T-helper 2 cell (primary cell): ENCODE results near the gene ZSCAN30.
A peak's percentile ranks its signal among the peaks of the same experiment; 100 is the strongest.

Source experiments
- DNase-seq, 5 experiments: peaks; one replicate each; pipeline versions ENCODE4 v3.0.0 to v3.0.0-alpha.2; 2012 to 2022
- total RNA-seq, 2 donors: gene quantifications; one replicate each; lab custom pipeline; 2026; lab: John Stamatoyannopoulos, UW

Gene ZSCAN30
- total RNA-seq, result 7.5 to 18.2 reads per million in 2 donors

GRCh38 chr18:35290094-35290735 is at the start of gene ZSCAN30:
Gene ZSCAN30 (minus strand): TSS chr18:35290229. CDS start chr18:35264352, 25,877 bp downstream.
- DNase-seq, result peak; percentile 88 to 98 (median 91)

- DNase-seq, result no peak
Measured at GRCh38 chr18:35337286-35337685, 47.3 kb upstream of the ZSCAN30 start.

- DNase-seq, result no peak
Measured at GRCh38 chr18:35335866-35336265, 45.8 kb upstream of the ZSCAN30 start.

GRCh38 chr18:35334821-35335220 is 44.8 kb upstream of the ZSCAN30 start:
- no peak for DNase-seq

- no peak for DNase-seq
Measured at GRCh38 chr18:35334212-35334611, 44.2 kb upstream of the ZSCAN30 start.

DNA sequence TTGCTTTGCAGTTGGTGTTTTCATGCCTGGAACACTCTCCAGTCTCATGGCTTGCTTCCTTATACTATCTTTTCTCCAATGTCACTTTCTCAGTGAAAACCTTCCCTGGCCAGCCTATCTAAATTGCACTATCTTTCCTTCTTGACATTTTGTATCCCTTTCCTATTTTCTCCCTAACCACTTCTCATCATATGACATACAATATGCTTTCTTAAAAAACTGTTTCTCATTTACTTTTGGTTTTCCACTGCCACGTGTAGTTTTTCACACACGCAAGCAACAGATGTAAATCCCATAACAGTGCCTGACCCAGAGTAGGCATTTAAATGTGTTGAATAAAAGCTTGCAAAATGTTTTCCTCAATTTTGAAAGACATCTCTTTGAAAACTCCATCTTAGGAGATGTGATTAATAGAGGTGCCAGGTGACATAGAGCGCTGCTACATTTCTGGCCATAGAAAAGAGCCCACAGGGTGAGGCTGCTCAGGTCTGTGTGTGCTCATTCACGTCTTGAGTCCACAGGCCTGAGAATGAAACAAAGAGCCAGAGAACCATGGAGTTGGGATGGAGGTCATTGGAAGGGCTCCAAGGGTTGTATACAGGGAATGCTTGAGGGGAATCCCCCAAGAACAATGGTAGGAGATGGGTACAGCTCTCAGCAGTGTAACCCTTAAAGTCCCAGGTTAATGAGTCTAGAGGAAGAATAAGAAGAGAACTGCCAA is 41.5 kb upstream of the ZSCAN30 start:
- no peak for DNase-seq

DNA sequence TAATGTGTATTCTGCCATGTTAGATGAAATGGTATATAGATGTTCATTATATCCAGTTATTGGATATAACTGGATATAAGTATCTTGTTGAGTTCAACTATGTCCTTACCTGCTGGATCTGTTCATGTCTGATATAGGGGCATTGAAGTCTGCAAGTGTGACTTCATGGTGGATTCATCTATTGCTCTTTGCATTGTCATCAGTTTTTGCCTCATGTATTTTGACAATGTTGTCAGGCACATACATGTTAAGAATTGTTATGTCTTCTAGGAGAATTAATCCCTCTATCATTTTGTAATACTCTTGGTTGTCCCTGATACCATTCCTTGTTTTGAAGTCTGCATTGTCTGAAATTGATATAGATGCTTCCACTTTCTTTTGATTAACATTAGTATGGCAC is 38.8 kb upstream of the ZSCAN30 start:
- no peak for DNase-seq

- no peak for DNase-seq
Measured at GRCh38 chr18:35326695-35327387, 36.8 kb upstream of the ZSCAN30 start.

DNA sequence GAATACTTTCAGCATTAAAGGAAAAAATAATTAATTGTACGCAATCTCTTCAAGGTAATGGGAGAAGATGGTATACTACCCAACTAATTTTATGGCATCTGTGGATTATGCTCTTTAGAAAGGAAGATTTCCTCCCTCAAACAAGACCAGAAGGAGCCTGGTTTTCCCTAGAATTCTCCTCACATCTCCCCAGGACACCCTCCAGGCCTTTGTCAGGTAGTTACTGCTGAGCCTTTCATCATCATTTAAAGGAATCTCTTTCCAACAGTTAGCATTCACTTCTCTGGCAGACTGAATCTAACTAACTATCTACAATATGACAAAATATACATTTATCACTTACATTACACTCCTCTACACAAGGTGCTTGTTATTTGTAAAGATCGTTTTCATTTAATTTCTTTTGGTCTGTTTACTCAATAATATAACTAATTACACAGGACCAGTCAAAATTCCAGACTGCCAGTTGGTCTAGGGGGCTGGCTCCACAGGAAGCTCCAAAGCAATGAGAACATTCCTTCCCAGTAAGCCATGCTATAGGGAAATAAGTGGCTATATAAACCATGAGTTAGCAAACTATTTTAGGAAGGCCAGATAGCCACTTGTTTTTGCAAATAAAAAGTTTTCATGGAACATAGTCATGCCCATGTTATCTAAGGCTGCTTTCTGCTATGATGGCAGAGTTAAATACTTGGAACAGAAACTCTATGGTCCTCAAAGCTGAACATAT is 35.1 kb upstream of the ZSCAN30 start:
- no peak for DNase-seq

- no peak for DNase-seq
Measured at GRCh38 chr18:35322486-35323458, 32.7 kb upstream of the ZSCAN30 start.

- no peak for DNase-seq
Measured at GRCh38 chr18:35311496-35311895, 21.5 kb upstream of the ZSCAN30 start.

DNA sequence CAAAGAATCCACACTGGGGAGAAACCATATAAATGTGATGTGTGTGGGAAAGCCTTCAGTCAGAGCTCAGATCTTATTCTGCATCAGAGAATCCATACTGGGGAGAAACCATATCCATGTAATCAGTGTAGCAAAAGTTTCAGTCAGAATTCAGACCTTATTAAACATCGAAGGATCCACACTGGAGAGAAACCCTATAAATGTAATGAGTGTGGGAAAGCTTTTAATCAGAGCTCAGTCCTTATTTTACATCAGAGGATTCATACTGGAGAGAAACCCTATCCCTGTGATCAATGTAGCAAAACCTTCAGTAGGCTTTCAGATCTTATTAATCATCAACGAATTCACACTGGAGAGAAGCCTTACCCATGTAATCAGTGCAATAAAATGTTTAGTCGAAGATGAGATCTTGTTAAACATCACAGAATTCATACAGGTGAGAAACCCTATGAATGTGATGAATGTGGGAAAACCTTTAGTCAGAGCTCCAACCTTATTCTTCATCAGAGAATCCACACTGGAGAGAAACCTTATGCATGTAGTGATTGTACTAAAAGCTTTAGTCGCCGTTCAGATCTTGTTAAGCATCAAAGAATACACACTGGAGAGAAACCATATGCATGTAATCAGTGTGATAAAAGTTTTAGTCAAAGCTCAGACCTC is 16.7 kb upstream of the ZSCAN30 start:
- no peak for DNase-seq

DNA sequence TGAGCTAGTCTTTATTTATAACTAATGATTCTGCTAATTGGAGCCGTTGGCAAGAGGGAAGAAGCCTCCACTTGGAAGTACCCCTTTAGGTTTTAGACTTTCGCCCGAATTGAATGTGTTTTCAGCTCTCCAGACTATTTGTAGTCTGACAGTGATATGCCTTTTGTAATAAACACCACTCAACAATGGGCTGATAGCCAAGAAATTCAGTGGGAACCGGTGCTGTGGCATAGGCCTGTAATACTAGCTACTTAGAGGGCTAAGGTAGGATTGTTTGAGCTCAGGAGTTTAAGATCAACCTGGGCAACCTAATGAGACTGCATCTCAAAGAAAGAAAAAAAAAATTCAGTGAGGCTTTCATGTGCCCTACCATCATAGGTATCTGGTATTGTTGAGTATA is 13.6 kb upstream of the ZSCAN30 start:
- no peak for DNase-seq

DNA sequence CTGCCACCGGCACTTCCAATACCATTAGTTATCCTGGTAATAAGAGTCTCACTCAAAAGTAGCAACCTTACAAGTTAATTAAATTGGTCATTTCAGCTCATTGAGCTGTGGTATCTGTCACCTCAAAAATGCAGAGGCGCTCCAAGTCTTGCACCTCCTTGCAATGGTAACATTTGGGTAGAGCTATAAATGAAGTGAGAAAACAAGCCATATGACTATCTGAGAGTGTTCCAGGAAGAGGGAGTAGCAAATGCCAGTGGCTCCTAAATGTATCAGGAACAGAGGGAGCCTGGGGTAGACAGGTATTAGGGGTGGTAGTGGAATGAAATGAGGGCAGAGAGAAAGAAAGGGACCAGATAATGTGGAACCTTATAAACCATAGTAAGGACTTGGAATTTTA is 6.0 kb upstream of the ZSCAN30 start:
- DNase-seq, result no peak

- no peak for DNase-seq
Measured at GRCh38 chr18:35291166-35291565, 1.1 kb upstream of the ZSCAN30 start.

DNA sequence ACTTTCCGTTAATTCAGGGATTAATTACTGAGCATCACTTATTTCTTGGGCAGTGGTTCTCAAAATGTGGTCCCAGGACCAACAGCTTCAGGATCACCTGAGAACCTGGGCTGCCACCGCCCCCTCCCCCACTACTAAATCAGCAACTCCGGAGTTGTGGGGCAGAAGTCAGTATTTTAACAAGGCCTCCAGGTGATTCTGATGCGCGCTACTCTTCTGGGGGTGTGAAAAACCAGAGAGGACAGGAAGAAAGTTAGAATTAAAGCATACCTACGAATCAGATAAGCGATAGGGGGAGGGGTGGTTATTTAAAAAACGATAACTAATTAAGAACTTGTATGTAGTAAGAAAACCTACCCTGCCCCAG is 319 bp downstream of the ZSCAN30 start:
- DNase-seq, result peak in 1 of 5 experiments; percentile 14

DNA sequence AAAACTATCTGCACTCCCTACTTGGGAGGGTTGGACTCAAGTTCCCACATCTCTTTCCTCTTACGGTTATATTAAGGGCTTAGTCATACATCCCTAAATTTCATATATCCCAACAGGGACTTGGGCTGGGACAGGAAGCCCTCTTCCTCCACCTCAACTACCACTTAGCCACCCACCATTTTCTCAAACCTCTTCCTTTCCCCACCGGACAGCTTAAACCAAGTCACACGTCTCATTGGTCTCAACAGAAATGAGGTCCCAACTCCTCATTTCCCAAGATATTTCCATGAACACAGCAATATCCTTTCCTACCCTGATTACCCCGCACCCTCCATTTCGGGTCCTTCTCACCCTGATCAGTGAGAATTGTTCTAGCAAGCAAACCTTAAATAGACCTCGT is 736 bp downstream of the ZSCAN30 start:
- peak in 1 of 5 experiments; percentile 19 for DNase-seq

- DNase-seq, result no peak
Measured at GRCh38 chr18:35284841-35285240, 5.2 kb downstream of the ZSCAN30 start.

GRCh38 chr18:35283923-35284794 is 5.9 kb downstream of the ZSCAN30 start:
- DNase-seq, result peak in 1 of 5 experiments; percentile 38

GRCh38 chr18:35282353-35282752 is 7.7 kb downstream of the ZSCAN30 start:
- no peak for DNase-seq
